ENCODE data around the gene PACSIN2. TPM values are rescaled to one million over a fixed set of nuclear protein-coding genes. Genes with fewer than 3 reads are reported as not detected.
A peak's percentile ranks its signal among the peaks of the same experiment; 100 is the strongest.
"Not testable (repeated sequence)": the region's sequence is repeated elsewhere in the genome, so short reads cannot be mapped to it uniquely, and the experiment has no call there.

The PACSIN2 gene
- polyA plus RNA-seq, 3 donors from 2014 or later = 18.4 to 31.6 (median 23.0) TPM

DNA sequence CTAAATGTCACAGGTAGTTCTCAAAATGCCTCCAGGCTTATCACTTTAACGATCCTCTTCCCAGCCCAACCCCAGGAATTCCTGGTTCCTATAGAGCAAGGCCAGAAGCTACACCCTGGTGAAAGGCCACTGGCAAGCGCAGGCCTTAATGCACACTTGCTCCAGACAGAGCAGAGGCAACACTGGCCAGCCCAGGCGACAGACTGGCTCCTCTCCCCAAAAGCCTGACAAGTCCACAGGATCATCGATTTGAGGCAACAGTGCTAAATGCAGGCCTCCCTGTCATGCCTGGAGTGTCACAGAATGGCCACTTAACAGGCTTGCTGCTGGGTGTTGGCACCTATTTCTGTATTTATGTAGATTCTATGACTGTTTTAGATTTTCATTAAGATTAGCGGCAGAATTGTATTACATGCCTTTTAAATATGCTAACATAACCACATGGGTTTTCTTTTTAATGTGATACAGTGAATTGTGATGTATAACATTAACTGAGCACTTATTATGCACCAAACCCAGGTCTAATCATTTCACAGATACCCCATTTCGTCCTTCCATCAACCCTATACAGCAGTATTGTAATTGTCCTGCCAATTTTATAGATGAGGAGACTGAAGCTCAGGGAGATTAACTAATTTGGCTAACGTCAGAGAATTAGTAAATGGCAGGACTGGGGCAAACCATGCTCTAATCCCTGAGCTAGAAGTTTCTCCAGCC, 38.6 kb downstream of the PACSIN2 start:
- no peak overlapping the region for H3K4me3 Mint-ChIP-seq
- H3K27me3 Mint-ChIP-seq (ENCODE audit: low read depth in 3 of 3) = peaks cover 0 to 2% (median 0%) of the 10 kb centered on the region in 3 donors
- H3K27ac Mint-ChIP-seq = no peak overlapping the region
- no peaks in the 10 kb centered on the region for H3K9me3 Mint-ChIP-seq
- peaks cover 18 to 44% of the 10 kb centered on the region in 2 donors for H3K4me1 Mint-ChIP-seq
- DNase-seq = no peak
- no peaks in the 10 kb centered on the region for H3K36me3 Mint-ChIP-seq

DNA sequence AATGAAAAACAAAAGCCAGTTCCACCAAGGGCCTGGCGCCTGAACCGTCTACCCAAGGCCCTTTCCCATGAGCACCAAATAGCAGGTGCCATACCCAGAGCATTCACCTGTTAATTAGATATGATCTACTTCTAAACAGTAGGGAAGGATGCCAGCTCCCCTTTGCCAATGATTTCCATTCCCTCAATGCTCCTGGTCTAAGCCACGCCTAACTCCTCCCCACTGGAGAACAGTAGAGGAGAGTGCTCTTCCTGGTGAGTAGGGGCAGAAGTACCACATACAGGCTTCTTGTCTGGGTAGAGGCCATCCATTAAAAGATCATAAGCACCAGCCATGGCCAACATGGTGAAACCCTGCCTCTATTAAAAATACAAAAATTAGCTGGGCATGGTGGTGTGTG, 40.7 kb downstream of the PACSIN2 start:
- no peak for DNase-seq
- Mint-ChIP-seq H3K27ac (no peak overlapping the region), H3K27me3 (ENCODE audit: low read depth in 3 of 3) (peaks cover 0 to 6% (median 0%) of the 10 kb centered on the region in 3 donors), H3K36me3 (no peaks in the 10 kb centered on the region), H3K4me1 (peaks cover 28 to 46% of the 10 kb centered on the region in 2 donors), H3K9me3 (no peaks in the 10 kb centered on the region), H3K4me3 (no peak overlapping the region)

DNA sequence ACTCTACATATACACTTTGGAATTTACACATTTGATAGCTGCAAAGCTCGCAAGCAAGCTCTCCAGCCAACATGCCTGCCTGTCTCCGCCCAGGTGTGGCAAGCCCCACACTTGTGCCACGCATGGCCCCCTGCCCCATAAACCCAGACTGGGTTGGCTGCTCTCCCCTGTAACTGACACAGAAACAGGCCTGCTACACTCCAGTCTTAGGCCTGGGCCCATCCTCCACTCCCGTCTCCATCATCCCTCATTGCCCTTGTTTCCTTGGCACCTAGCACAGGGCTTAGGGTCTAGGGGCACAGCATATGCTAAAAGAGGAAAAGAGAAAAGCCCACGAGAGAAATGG, 41.4 kb downstream of the PACSIN2 start:
- DNase-seq = no peak
- Mint-ChIP-seq H3K27me3 (ENCODE audit: low read depth in 3 of 3) (peaks cover 0 to 6% (median 0%) of the 10 kb centered on the region in 3 donors), H3K9me3 (no peaks in the 10 kb centered on the region), H3K4me1 (peaks cover 28 to 44% of the 10 kb centered on the region in 2 donors), H3K4me3 (no peak overlapping the region), H3K27ac (no peak overlapping the region), H3K36me3 (no peaks in the 10 kb centered on the region)

DNA sequence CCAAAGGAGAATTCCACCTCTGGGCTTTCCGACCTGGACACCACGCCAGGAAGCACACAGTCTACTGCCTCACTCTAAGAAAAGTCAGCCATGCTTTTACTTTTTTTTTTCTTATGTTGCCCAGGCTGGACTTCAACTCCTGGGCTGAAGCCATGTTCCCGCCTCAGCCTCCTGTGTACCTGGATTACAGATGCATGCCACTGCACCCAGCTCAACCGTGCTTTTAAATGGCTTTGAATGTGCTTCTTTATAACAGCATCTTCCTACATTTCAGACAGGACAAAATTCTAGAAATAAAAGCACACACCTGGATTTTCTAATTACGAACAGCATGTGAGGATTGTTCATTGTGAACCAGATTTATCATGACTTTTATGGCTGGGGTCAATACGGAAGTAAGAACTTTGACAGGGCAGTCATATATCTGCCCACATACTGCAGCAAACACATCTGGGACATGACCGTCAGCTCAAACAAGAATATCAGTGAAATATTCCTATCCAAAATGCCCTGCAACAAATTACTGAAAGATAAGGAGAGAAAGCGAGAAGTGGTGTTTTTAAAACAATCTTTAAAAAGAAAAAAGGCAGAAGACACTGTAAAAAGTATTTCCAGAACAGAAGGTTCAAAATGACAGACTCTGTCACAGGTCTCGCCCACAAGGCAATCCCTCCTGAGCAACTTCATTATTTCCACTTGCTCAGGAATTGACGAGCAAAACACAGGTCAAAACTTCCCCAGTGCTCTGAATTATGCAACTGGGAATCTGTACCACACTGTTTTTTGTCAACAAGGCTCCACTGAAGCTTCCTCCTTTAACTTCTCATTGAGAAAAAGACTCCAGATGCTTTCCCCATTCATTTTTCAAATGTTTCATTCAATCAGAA, 42.1 kb downstream of the PACSIN2 start:
- no peak overlapping the region for H3K27ac Mint-ChIP-seq
- no peak overlapping the region for H3K4me3 Mint-ChIP-seq
- peaks cover 0 to 6% (median 3%) of the 10 kb centered on the region in 3 donors for H3K27me3 Mint-ChIP-seq (ENCODE audit: low read depth in 3 of 3)
- no peak for DNase-seq
- no peaks in the 10 kb centered on the region for H3K36me3 Mint-ChIP-seq
- H3K9me3 Mint-ChIP-seq = no peaks in the 10 kb centered on the region
- peaks cover 30 to 44% of the 10 kb centered on the region in 2 donors for H3K4me1 Mint-ChIP-seq

DNA sequence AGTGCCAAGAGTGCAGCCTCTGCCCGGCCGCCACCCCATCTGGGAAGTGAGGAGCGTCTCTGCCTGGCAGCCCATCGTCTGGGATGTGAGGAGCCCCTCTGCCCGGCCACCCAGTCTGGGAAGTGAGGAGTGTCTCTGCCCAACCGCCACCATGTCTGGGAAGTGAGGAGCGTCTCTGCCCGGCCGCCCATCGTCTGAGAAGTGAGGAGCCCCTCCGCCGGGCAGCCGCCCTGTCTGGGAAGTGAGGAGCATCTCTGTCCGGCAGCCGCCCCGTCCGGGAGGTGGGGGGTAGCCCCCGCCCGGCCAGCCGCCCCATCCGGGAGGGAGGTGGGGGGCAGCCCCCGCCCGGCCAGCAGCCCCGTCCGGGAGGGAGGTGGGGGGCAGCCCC, 43.5 kb downstream of the PACSIN2 start:
- not testable (repeated sequence) for H3K4me3 Mint-ChIP-seq; H3K36me3 Mint-ChIP-seq; H3K9me3 Mint-ChIP-seq; H3K27me3 Mint-ChIP-seq (ENCODE audit: low read depth in 3 of 3); DNase-seq; H3K27ac Mint-ChIP-seq
- peaks cover 32 to 36% of the 10 kb centered on the region in 2 donors for H3K4me1 Mint-ChIP-seq

DNA sequence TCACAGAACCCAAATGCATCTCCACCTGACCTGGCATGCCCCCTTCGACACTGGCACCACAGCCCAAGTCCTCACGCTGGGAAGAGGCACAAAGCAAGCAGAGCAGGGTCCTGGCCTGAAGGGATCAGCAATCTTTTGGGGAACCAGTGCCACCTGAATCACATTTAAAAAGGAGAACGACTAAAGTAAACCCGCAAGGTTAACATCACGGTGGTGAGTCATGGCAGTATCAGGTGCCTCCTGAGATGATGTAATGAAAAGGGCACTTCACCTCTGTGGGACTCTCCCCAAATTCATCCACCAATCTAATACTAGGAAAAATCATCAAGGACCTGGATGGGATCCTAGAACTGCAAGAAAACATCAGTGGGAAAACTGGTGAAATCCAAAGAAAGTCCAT, 44.9 kb downstream of the PACSIN2 start:
- DNase-seq = no peak
- Mint-ChIP-seq H3K9me3 (no peaks in the 10 kb centered on the region), H3K27me3 (ENCODE audit: low read depth in 3 of 3) (peaks cover 0 to 6% (median 3%) of the 10 kb centered on the region in 3 donors), H3K4me3 (no peak overlapping the region), H3K4me1 (peaks cover 35 to 41% of the 10 kb centered on the region in 2 donors), H3K36me3 (no peaks in the 10 kb centered on the region), H3K27ac (no peak overlapping the region)

DNA sequence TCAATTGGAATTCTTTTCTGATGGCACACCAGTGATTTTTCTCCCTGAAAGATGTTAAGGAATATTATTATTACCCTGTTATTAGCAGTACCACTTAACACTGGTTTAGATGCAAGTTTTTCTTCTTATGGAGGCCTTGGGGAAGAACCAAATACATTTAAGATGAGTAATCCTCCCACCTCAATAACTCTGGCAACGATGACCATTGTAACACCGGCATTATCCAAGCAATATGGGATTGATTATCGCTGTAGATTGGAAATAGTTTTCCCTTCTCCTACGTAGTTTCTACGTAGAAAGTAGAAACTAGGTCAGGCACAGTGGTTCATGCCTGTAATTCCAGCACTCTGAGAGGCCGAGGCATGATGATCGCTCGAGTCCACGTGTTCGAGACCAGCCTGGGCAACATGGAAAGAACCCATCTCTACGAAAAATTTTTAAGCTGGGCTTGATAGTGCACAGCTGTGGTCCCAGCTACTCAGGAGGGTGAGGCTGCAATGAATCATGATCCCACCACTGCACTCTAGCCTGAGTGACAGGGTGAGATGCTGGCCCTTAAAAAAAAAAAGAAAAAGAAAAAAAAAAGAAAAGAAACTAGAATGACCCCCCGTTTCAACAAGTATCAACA, 45.5 kb downstream of the PACSIN2 start:
- H3K4me1 Mint-ChIP-seq = peaks cover 38 to 46% of the 10 kb centered on the region in 2 donors
- peaks cover 0 to 6% (median 3%) of the 10 kb centered on the region in 3 donors for H3K27me3 Mint-ChIP-seq (ENCODE audit: low read depth in 3 of 3)
- no peak overlapping the region for H3K27ac Mint-ChIP-seq
- no peaks in the 10 kb centered on the region for H3K36me3 Mint-ChIP-seq
- DNase-seq = no peak
- no peak overlapping the region for H3K4me3 Mint-ChIP-seq
- H3K9me3 Mint-ChIP-seq = no peaks in the 10 kb centered on the region

DNA sequence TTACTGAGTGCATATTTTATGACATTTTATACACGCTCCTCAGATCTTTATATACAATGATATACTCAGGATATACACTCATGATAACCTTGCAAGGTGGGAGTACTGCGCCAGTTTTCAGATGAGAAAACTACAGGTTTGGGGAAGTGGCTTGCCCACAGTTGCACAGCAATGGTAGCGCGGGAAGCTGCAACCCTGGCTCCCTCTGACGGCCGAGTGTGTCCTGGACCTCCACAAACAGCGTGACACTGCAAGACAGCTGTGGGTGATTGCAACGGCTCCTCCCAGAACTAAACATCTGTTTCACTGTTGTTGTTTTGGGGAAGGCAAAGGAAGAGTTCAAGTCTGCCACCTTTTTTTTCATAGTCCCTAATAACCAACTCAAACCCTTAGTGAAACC, 47.0 kb downstream of the PACSIN2 start:
- H3K4me3 Mint-ChIP-seq = no peak overlapping the region
- H3K4me1 Mint-ChIP-seq = peaks cover 33 to 45% of the 10 kb centered on the region in 2 donors
- H3K27me3 Mint-ChIP-seq (ENCODE audit: low read depth in 3 of 3) = peaks cover 0 to 6% (median 3%) of the 10 kb centered on the region in 3 donors
- peak in 2 of 3 donors; percentile 12 to 13 for DNase-seq
- no peaks in the 10 kb centered on the region for H3K36me3 Mint-ChIP-seq
- H3K27ac Mint-ChIP-seq = no peak overlapping the region
- no peaks in the 10 kb centered on the region for H3K9me3 Mint-ChIP-seq

DNA sequence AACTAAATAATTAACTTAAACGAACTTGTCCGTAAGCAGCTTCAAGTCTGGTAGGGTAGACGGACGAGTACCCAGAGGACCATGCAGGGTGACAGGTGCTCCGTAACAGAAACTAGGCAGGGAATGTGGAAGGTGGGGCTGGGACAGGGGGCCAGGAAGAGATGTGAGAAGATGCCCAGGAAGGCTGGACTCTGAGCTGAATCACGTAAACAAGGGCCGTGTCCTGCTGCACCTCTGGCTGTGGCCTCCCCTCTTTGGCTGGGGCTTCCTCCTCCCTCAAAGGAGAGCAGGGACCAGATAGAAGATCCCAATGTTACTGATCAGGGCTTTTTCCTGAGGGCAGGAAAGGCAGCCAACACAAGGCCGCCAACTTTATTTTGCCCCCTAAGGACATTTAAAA, 47.9 kb downstream of the PACSIN2 start:
- Mint-ChIP-seq H3K9me3 (no peaks in the 10 kb centered on the region), H3K27me3 (ENCODE audit: low read depth in 3 of 3) (peaks cover 0 to 6% (median 5%) of the 10 kb centered on the region in 3 donors), H3K4me3 (no peak overlapping the region), H3K4me1 (peaks cover 38 to 49% of the 10 kb centered on the region in 2 donors), H3K27ac (no peak overlapping the region), H3K36me3 (no peaks in the 10 kb centered on the region)
- DNase-seq = no peak

DNA sequence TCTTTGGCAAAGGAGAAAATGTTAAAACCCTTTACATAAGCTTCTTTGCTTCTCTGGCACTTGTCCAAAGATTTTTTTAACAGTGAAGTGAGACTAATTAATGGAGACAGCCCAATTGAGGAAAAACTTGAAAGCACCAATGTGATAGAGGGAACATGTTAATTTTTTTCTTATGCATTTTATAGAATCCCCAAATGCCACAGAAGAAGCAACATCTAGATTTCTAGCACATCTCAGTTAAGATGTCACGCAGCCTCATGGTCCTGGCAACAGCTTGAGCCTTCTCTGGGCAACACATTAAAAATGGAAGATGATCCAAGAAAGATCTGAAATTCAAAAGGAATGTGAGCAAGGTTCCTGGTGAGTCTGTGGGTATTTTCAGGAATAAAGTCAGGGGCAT, 48.5 kb downstream of the PACSIN2 start:
- no peak for DNase-seq
- Mint-ChIP-seq H3K27me3 (ENCODE audit: low read depth in 3 of 3) (peaks cover 0 to 8% (median 5%) of the 10 kb centered on the region in 3 donors), H3K9me3 (no peaks in the 10 kb centered on the region), H3K27ac (no peak overlapping the region), H3K36me3 (no peaks in the 10 kb centered on the region), H3K4me3 (no peak overlapping the region), H3K4me1 (peaks cover 40 to 52% of the 10 kb centered on the region in 2 donors)

DNA sequence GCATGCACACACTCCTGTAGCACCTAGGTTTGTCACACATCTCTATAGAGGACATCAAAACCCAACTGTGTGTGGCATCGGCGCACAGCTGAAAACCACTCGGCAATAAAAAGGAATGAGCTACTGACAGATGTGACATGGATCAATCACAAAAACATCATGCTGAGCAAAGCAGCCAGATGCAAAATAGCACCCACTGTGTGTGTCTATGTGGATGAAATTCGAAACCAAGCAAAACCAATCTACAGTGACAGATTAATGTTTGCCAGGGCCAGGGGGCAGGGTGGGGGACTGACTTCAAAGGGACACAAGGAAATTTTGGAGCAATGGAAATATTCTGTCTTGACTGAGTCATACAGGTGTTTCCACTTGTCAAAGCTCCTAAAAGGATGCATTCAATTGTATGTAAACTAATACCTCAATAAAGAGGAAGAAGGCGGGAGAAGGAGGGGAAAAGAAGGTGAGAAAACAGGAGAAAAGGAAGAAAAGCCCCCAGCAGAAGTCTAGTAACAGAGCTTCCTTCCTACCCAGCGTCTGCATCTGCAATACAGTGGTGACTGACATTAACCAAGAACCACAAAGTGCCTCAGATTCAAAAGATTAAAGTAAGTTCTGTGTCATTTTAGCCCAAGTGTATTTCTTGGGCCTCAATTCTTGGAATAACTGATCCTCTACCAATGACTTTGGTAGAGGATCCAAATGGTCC, 49.8 kb downstream of the PACSIN2 start:
- Mint-ChIP-seq H3K27me3 (ENCODE audit: low read depth in 3 of 3) (peaks cover 0 to 7% (median 1%) of the 10 kb centered on the region in 3 donors), H3K9me3 (no peaks in the 10 kb centered on the region), H3K4me3 (no peak overlapping the region), H3K4me1 (peaks cover 43 to 62% of the 10 kb centered on the region in 2 donors), H3K27ac (peak overlapping the region in 2 of 6 donors; percentile 10 to 52), H3K36me3 (no peaks in the 10 kb centered on the region)
- DNase-seq = no peak

DNA sequence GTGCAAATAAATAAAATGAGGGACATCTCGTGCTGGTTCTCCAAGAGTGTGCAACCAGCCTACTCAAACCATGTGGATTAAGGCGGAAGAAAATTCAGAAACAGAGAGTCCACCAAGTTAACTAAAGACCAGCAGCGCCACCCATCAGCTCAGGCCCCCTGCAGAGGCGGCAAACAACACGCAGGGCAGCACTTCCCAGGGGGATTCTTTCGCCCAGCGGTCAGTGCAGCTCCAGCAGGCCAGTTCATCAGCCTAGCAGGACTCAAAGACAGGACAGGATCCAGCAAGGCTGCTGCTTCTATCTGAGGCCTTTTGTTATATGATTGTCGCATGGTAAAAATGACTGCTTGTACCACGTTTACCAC, 51.7 kb downstream of the PACSIN2 start:
- H3K4me1 Mint-ChIP-seq = peaks cover 45 to 71% of the 10 kb centered on the region in 2 donors
- DNase-seq = no peak
- H3K27me3 Mint-ChIP-seq (ENCODE audit: low read depth in 3 of 3) = peaks cover 0 to 7% (median 1%) of the 10 kb centered on the region in 3 donors
- H3K9me3 Mint-ChIP-seq = no peaks in the 10 kb centered on the region
- no peak overlapping the region for H3K4me3 Mint-ChIP-seq
- H3K27ac Mint-ChIP-seq = peak overlapping the region in 1 of 6 donors; percentile 41
- H3K36me3 Mint-ChIP-seq = no peaks in the 10 kb centered on the region
